NCI-H2227 (cell line): Measurements from ENCODE around the gene CYP21A2.
"Not testable (repeated sequence)": the region's sequence is repeated elsewhere in the genome, so short reads cannot be mapped to it uniquely, and the experiment has no call there.

Experiments
- DNase-seq: peaks from one replicate; lab custom pipeline; 2025; ENCODE audit not compliant: unreplicated experiment; lab: John Stamatoyannopoulos, UW

Gene CYP21A2

GRCh38 chr6:32037598-32038524 lies at the start of gene CYP21A2:
Gene CYP21A2, plus strand, starts transcription at chr6:32038415. Its CDS starts 8 bp downstream, at chr6:32038423.
- DNase-seq, result peak; percentile 14

- not testable (repeated sequence) for DNase-seq
Observed at GRCh38 chr6:31989363-31989762, 48.9 kb upstream of the CYP21A2 start.

GRCh38 chr6:31994421-31994820 lies 43.8 kb upstream of the CYP21A2 start:
- not testable (repeated sequence) for DNase-seq

- not testable (repeated sequence) for DNase-seq
Observed at GRCh38 chr6:31996385-31996784, 41.8 kb upstream of the CYP21A2 start.

GRCh38 chr6:32002546-32003268 lies 35.5 kb upstream of the CYP21A2 start:
- DNase-seq, result not testable (repeated sequence)

- DNase-seq, result not testable (repeated sequence)
Observed at GRCh38 chr6:32003301-32003700, 34.9 kb upstream of the CYP21A2 start.

GRCh38 chr6:32004393-32004792 lies 33.8 kb upstream of the CYP21A2 start:
- DNase-seq, result not testable (repeated sequence)

GRCh38 chr6:32004864-32005537 lies 33.2 kb upstream of the CYP21A2 start:
- DNase-seq, result not testable (repeated sequence)

GRCh38 chr6:32005538-32005880 lies 32.7 kb upstream of the CYP21A2 start:
- not testable (repeated sequence) for DNase-seq

GRCh38 chr6:32005991-32006529 lies 32.2 kb upstream of the CYP21A2 start:
- DNase-seq, result not testable (repeated sequence)

GRCh38 chr6:32007086-32007485 lies 31.1 kb upstream of the CYP21A2 start:
- not testable (repeated sequence) for DNase-seq

- DNase-seq, result not testable (repeated sequence)
Observed at GRCh38 chr6:32008037-32008436, 30.2 kb upstream of the CYP21A2 start.

- DNase-seq, result not testable (repeated sequence)
Observed at GRCh38 chr6:32008616-32009015, 29.6 kb upstream of the CYP21A2 start.

GRCh38 chr6:32009537-32009936 lies 28.7 kb upstream of the CYP21A2 start:
- not testable (repeated sequence) for DNase-seq

GRCh38 chr6:32010856-32011530 lies 27.2 kb upstream of the CYP21A2 start:
- not testable (repeated sequence) for DNase-seq

GRCh38 chr6:32012941-32013617 lies 25.1 kb upstream of the CYP21A2 start:
- not testable (repeated sequence) for DNase-seq

- DNase-seq, result not testable (repeated sequence)
Observed at GRCh38 chr6:32013738-32014137, 24.5 kb upstream of the CYP21A2 start.

GRCh38 chr6:32014547-32014946 lies 23.7 kb upstream of the CYP21A2 start, which contains the start of gene C4B:
Gene C4B, plus strand, starts transcription at chr6:32014795. Its CDS starts 51 bp downstream, at chr6:32014846.
- DNase-seq, result not testable (repeated sequence)

GRCh38 chr6:32022100-32022499 lies 16.1 kb upstream of the CYP21A2 start:
- not testable (repeated sequence) for DNase-seq

- DNase-seq, result not testable (repeated sequence)
Observed at GRCh38 chr6:32028631-32029030, 9.6 kb upstream of the CYP21A2 start.
